Right renal pelvis (tissue), 4 donors: Measurements from ENCODE around the gene CSRP2. TPM values are rescaled to one million over a fixed set of nuclear protein-coding genes. Genes with fewer than 3 reads are reported as not detected.
A peak's percentile ranks its signal among the peaks of the same experiment; 100 is the strongest.

Source experiments
- DNase-seq, 4 donors: peaks; one replicate each; pipeline ENCODE4 v3.0.0-alpha.2; 2013; ENCODE audit warnings: low read depth in 4 of 4, low spot score in 3 of 4, missing footprints in 1 of 4
- polyA plus RNA-seq, 4 donors: library from polyadenylated mRNA; unstranded; fragments of 120-200 nt; gene quantifications; one replicate each; pipeline ENCODE4 v1.2.1, GENCODE V29; 2013; ENCODE audit not compliant: insufficient read length in 4 of 4

The CSRP2 gene
- polyA plus RNA-seq, 4 donors = 85.1 to 102 (median 86.6) TPM

GRCh38 chr12:76895796-76896195 lies 17.0 kb upstream of the CSRP2 start:
- no peak for DNase-seq

- DNase-seq = no peak
These were observed 12.8 kb upstream of the CSRP2 start for GRCh38 chr12:76891609-76892008.

GRCh38 chr12:76890151-76891143 lies 11.6 kb upstream of the CSRP2 start:
- no peak for DNase-seq

- no peak for DNase-seq
These were observed 10.0 kb upstream of the CSRP2 start for GRCh38 chr12:76888775-76889174.

- DNase-seq = peak in 1 of 4 donors; percentile 62
These were observed 5.0 kb upstream of the CSRP2 start for GRCh38 chr12:76883811-76884210.

- DNase-seq = no peak
These were observed 4.3 kb upstream of the CSRP2 start for GRCh38 chr12:76883151-76883550.

- DNase-seq = no peak
These were observed 3.5 kb upstream of the CSRP2 start for GRCh38 chr12:76882367-76882766.

GRCh38 chr12:76881142-76881541 lies 2.3 kb upstream of the CSRP2 start:
- no peak for DNase-seq

- no peak for DNase-seq
These were observed 1.8 kb upstream of the CSRP2 start for GRCh38 chr12:76880519-76881023.

- DNase-seq = no peak
These were observed 1.1 kb upstream of the CSRP2 start for GRCh38 chr12:76879710-76880518.

- peak in 1 of 4 donors; percentile 51 for DNase-seq
These were observed 520 bp downstream of the CSRP2 start for GRCh38 chr12:76878099-76878898.

GRCh38 chr12:76876696-76877229 lies 2.1 kb downstream of the CSRP2 start:
- DNase-seq = no peak

GRCh38 chr12:76874491-76875190 lies 4.2 kb downstream of the CSRP2 start:
- no peak for DNase-seq

GRCh38 chr12:76874027-76874426 lies 4.8 kb downstream of the CSRP2 start:
- no peak for DNase-seq

GRCh38 chr12:76872415-76872814 lies 6.4 kb downstream of the CSRP2 start:
- no peak for DNase-seq

- no peak for DNase-seq
These were observed 7.1 kb downstream of the CSRP2 start for GRCh38 chr12:76871742-76872141.

- DNase-seq = no peak
These were observed 7.7 kb downstream of the CSRP2 start for GRCh38 chr12:76871082-76871481.

- DNase-seq = peak in 1 of 4 donors; percentile 63
These were observed 12.1 kb downstream of the CSRP2 start for GRCh38 chr12:76866726-76867125.

GRCh38 chr12:76866151-76866567 lies 12.7 kb downstream of the CSRP2 start:
- DNase-seq = no peak
